GM19043 (cell line): Measurements from ENCODE around the gene SYNGR4.

Experiments
- ATAC-seq: cut with Tn5 transposase; IDR thresholded peaks from one replicate; pipeline ENCODE4 v1.9.1; 2021; ENCODE audit warnings: low read depth; ENCODE audit not compliant: unreplicated experiment

Gene SYNGR4

GRCh38 chr19:48424694-48425219 lies 60.6 kb downstream of the SYNGR4 start:
- ATAC-seq: no peak
